ENCODE results near the gene CHSY1.

CHSY1 gene

GRCh38 chr15:101143321-101143720, 108.5 kb downstream of the CHSY1 start:
- no peak overlapping the region for H3K27ac ChIP-seq
- H3K4me3 ChIP-seq (IDR thresholded peaks at IDR 0.05; ENCODE audit: insufficient read depth, low read depth, low read length), result no peak overlapping the region
- no peaks in the 10 kb centered on the region for H3K27me3 ChIP-seq (ENCODE audit: insufficient read depth, low read depth)
- H3K4me2 ChIP-seq, result no peak overlapping the region
- peaks cover 62% of the 10 kb centered on the region for H3K4me1 ChIP-seq (ENCODE audit: low read depth, poor library complexity, severe bottlenecking)
- no peaks in the 10 kb centered on the region for H3K79me2 ChIP-seq (ENCODE audit: insufficient read depth, low read depth)
- no peak for TF ChIP-seq CTCF (conservative IDR thresholded peaks at IDR 0.05; ENCODE audit: low read depth, low read length)
- no peak overlapping the region for H2AFZ ChIP-seq (ENCODE audit: low read depth)
- no peaks in the 10 kb centered on the region for H3K36me3 ChIP-seq (ENCODE audit: insufficient read depth)
- no peak overlapping the region for H3K9ac ChIP-seq
- no peaks in the 10 kb centered on the region for H4K20me1 ChIP-seq (ENCODE audit: insufficient read depth)

GRCh38 chr15:101142711-101143110, 109.1 kb downstream of the CHSY1 start:
- no peaks in the 10 kb centered on the region for H4K20me1 ChIP-seq (ENCODE audit: insufficient read depth)
- no peak overlapping the region for H3K9ac ChIP-seq
- peaks cover 62% of the 10 kb centered on the region for H3K4me1 ChIP-seq (ENCODE audit: low read depth, poor library complexity, severe bottlenecking)
- H3K4me2 ChIP-seq, result no peak overlapping the region
- no peak overlapping the region for H3K27ac ChIP-seq
- no peak for TF ChIP-seq CTCF (conservative IDR thresholded peaks at IDR 0.05; ENCODE audit: low read depth, low read length)
- H3K36me3 ChIP-seq (ENCODE audit: insufficient read depth), result no peaks in the 10 kb centered on the region
- H3K4me3 ChIP-seq (IDR thresholded peaks at IDR 0.05; ENCODE audit: insufficient read depth, low read depth, low read length), result no peak overlapping the region
- H3K27me3 ChIP-seq (ENCODE audit: insufficient read depth, low read depth), result no peaks in the 10 kb centered on the region
- no peak overlapping the region for H2AFZ ChIP-seq (ENCODE audit: low read depth)
- H3K79me2 ChIP-seq (ENCODE audit: insufficient read depth, low read depth), result no peaks in the 10 kb centered on the region

- Histone ChIP-seq H4K20me1 (ENCODE audit: insufficient read depth) (no peaks in the 10 kb centered on the region), H3K9ac (no peak overlapping the region), H3K27ac (no peak overlapping the region), H3K4me1 (ENCODE audit: low read depth, poor library complexity, severe bottlenecking) (peaks cover 62% of the 10 kb centered on the region), H3K36me3 (ENCODE audit: insufficient read depth) (no peaks in the 10 kb centered on the region), H3K4me3 (IDR thresholded peaks at IDR 0.05; ENCODE audit: insufficient read depth, low read depth, low read length) (no peak overlapping the region), H3K4me2 (no peak overlapping the region), H3K79me2 (ENCODE audit: insufficient read depth, low read depth) (no peaks in the 10 kb centered on the region), H2AFZ (ENCODE audit: low read depth) (no peak overlapping the region), H3K27me3 (ENCODE audit: insufficient read depth, low read depth) (no peaks in the 10 kb centered on the region)
- TF ChIP-seq CTCF (conservative IDR thresholded peaks at IDR 0.05; ENCODE audit: low read depth, low read length), result no peak
Measured at GRCh38 chr15:101141926-101142527, 109.8 kb downstream of the CHSY1 start.

- no peak overlapping the region for H3K4me3 ChIP-seq (IDR thresholded peaks at IDR 0.05; ENCODE audit: insufficient read depth, low read depth, low read length)
- H2AFZ ChIP-seq (ENCODE audit: low read depth), result no peak overlapping the region
- H3K27ac ChIP-seq, result no peak overlapping the region
- H3K79me2 ChIP-seq (ENCODE audit: insufficient read depth, low read depth), result no peaks in the 10 kb centered on the region
- peaks cover 62% of the 10 kb centered on the region for H3K4me1 ChIP-seq (ENCODE audit: low read depth, poor library complexity, severe bottlenecking)
- TF ChIP-seq CTCF (conservative IDR thresholded peaks at IDR 0.05; ENCODE audit: low read depth, low read length), result no peak
- H3K36me3 ChIP-seq (ENCODE audit: insufficient read depth), result no peaks in the 10 kb centered on the region
- H3K27me3 ChIP-seq (ENCODE audit: insufficient read depth, low read depth), result no peaks in the 10 kb centered on the region
- H4K20me1 ChIP-seq (ENCODE audit: insufficient read depth), result no peaks in the 10 kb centered on the region
- no peak overlapping the region for H3K9ac ChIP-seq
- no peak overlapping the region for H3K4me2 ChIP-seq
Measured at GRCh38 chr15:101140697-101141065, 111.2 kb downstream of the CHSY1 start.

All from KMS-11 (cell line).